Activated CD8-positive, alpha-beta memory T cell treated with anti-CD3 and anti-CD28 coated beads, Interleukin-2, amount 50 U/mL, for 1 hour (primary cell): ENCODE data around the gene JPT2.
"Not testable (repeated sequence)": the region's sequence is repeated elsewhere in the genome, so short reads cannot be mapped to it uniquely, and the experiment has no call there.

Source experiments
- DNase-seq: peaks from one replicate; pipeline ENCODE4 v3.0.0-alpha.2; 2020; ENCODE audit errors: extremely low read depth

JPT2 gene

DNA sequence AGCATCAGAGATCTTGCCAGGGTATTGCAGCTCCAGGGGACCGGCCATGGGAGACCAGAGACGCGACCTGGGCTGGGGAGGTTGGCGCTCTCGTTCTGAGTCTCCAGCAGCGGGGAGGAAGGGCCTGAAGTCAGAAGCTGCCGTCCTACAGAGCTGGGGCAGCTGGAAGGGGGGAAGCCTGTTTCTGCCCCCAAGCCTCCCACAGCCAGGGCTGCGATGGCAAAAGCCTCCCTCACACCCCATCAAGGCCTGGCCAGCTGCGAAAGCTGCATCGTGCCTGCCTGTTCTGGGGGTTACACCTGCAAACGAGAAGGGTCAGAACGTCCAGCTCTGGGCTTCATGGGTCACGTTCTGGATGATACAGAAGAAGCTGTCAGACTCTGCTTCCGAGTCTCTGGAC lies 54.0 kb downstream of the JPT2 start:
- no peak for DNase-seq

DNA sequence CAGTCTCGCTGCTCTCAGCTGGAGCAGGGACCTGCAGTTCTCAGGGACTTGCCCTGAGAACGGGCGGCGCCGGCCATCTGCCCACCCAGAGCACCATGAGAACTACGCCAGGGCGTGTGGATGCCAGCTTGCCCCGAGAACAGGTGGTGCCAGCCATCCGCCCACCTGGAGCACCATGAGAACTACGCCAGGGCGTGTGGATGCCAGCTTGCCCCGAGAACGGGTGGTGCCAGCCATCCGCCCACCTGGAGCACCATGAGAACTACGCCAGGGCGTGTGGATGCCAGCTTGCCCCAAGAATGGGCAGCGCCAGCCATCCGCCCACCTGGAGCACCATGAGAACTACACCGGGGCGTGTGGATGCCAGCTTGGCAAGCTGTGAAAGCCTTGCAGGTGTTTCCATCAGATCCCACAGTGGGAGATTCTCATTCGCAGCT lies 54.5 kb downstream of the JPT2 start:
- DNase-seq = not testable (repeated sequence)

DNA sequence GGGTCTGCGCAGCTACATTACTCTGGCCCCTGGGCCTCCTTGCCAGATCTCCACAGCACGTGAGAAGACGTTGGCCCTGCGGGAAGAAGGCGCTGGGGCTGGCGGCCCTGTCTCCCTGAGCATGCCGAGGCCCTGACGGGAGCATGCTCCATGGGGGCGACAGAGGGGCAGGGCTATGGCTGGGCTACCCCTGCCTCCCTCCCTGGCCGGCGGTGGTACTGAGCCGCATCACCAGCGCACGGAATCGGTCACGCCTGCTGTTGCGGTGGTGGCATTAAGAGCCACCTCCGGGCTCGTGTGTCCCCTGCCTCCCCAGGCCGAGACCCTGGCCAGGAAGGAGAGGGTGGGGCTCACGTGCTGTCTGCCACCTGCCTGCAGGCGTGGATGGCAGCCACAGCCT lies 56.0 kb downstream of the JPT2 start:
- no peak for DNase-seq

DNA sequence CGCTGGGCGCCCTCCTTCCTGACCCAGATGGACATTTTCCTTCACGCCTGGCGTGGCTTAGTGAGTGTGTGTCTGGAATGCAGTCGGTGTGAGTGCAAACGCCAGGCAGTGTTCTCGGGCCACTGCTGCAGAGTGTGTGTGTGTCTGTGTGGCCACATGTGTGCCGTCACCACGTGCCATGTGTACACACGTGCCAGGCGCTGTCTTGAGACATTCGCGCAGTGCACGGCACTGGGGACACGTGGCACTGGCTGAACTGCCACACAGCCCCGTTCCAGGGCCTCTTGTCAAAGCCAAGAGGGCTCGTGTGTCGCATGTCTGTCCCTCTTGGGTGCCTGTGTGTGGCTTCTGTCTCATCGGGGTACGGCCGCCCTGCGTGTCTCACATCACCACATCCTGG lies 56.7 kb downstream of the JPT2 start:
- no peak for DNase-seq

DNA sequence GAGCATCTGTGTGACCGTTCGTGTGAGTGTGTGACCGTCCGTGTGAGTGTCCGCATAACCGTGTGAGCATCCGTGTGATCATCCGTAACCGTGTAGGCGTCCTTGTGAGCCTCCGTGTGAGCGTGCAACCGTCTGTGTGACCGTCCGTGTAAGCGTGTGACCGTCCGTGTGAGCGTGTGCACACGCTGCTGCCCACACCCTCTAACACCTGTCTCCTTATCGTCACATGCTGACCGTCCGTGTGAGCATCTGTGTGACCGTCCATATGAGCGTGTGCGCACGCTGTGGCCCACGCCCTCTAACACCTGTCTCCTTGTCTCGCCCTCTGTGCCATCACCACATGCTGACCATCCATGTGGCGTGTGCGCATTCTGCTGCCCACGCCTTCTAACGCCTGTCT lies 62.2 kb downstream of the JPT2 start:
- DNase-seq = no peak

DNA sequence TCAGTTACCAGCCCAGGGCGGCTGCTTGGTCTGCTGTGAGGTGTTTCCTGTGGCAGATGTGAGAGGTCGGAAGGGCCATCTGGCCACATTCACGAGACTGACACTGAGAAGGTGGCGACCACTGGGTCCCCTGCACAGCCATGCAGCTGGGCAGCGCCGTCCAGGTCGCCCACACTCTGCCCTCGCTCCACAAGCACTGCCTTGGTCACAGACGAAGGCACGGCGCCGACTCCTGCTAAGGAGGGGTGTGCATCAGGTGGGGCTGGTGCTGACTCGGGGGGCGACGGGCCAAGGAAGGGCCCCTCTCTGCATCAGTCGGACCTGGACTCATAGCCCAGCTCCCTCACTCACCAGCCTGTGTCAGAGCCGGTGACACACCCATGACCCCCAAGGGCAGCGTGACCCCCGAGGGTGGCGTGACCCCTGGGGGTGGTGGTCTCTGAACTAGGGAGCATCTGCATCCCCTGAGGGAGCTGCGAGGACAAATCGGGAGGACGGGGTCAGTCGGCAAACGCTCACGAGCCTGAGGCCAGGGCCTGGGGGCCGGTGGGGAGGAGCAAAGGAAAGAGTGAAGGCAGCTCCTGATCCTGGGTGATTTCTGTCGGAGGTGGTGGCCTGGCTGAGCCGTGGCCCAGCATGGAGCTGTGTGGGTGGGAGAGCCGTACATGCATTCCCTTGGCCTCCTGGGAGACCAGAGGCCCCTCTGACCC lies 62.9 kb downstream of the JPT2 start:
- DNase-seq = no peak

DNA sequence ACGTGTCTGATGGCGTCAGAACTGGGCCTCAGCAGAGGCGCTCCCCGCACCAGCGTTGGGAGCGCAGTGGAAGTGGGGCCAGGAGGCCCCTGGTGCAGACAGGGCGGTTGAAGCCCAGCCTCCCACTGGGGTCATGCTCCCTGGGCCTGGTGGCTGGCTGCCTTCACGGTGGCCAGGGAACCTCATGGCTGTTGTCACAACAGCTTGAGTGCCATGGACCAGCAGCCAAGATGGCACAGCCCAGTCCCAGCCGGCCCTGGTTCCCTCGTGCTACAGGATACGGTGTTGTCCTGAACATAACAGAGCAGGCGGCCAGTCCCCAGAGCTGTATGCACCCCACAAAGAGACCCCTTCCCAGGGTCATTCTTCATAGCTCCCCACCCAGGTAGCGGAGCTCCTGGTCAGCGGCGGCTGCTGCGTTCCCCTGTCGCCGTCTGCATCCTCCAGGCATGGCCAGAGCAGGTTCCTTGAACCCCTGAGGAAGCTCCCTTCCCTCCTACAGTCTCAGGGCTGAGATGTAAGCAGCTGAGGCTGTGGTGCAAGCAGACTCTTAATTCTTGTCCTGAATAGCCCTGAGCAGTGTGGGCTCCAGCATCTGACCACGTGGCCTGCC lies 63.6 kb downstream of the JPT2 start:
- no peak for DNase-seq

DNA sequence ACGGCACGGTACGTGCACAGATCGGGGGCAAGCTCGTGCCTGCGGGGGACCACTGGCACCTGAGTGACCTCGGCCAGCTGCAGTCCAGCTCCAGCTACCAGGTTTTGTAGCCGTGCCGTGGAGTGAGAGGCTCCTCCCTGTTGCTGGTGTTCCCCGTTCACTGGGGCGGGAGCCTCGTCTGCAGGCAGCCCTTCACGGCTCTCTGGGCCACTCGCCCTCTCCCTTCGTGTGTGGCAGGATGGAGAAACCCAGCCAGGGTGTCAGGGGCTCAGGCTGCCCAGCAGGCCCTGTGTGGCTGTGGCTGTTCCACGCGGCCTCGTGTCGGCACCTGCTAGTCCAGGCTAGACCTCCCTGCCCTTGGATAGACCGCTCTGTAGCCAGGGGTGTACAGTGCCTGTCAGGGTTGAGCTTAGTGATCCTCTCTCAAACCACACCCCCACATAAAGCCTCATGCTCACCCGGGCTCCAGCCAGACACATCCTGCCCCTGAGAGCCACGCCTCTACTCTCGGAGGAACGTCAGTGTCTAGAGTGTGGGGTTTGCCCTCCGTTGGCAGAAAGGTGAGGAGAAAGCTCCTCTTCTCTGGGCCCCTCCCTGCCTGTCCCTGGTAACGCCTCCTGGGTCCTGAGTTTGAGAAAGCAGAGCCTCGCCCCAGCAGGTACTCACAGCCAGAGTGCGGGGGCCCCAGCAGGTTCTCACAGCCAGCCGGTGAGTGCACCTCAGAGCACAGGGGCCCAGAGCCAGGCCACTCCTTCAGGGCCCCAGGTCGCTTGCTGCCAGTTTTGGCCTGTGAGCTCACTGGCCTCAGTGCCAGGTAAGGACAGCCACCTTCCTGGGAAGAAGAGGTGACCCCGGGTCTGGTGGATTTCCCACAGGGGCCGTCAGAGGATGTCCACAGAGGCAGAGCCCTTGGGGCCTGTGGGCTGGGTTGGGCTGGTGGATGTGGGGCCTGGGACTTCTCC lies 65.6 kb downstream of the JPT2 start:
- DNase-seq = no peak

DNA sequence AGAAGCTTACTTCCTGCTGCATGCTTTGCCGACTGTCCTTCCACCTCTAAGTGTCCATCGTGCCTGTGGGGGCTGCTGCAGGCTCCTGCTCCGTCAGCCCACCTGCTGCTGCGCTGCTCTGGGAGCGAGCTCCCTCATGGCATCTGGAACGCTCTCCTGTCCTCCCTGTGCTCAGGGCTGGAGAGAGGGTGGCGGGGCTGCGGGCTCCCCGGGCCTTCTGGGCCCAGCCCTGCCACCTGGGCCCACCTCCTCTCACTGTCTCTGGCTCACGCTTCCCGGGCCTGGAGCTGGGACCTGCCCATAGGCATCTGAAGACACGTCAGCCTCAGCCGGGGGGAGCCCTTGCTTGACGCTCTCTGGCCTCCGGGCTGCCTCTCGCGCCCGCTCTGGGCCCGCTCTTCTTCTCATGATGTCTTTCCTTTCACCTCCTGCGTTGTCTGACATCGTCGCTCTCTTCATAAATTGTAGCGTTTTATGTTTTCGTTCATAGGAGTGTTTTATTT lies 66.3 kb downstream of the JPT2 start:
- DNase-seq = no peak

DNA sequence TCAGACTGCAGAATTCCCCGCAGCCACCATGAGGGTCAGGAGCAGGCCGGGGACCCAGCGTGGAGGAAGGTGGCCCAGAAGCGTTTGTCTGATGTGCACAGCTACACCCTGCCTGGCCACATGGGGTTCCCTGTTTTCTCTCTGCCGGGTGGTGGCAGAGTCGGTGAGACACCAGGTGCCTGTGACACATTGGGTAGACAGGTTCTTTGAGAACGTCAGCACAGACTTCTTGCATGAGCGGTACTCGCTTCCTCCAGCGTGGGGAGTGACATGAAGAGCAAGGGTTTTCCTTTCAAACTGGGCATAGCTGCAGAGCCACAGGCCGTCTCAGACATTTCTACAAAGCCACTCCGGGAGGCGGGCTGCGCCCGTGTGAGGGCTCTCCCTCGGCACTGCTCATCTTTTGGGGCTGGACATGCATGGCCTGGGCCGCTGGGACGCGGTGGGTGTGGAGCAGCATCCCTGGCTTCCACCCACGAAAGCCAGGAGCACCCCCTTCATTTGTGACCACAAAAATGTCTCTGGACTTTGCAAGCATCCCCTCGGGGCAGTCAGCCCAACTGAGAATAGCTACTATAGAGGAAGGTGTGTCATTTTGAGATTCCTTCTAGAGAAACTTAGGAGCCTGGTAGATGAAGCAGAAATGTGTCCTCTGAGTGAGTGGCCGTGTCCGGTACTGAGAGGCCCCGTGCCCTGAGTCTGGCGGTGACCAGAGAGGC lies 67.3 kb downstream of the JPT2 start:
- no peak for DNase-seq

DNA sequence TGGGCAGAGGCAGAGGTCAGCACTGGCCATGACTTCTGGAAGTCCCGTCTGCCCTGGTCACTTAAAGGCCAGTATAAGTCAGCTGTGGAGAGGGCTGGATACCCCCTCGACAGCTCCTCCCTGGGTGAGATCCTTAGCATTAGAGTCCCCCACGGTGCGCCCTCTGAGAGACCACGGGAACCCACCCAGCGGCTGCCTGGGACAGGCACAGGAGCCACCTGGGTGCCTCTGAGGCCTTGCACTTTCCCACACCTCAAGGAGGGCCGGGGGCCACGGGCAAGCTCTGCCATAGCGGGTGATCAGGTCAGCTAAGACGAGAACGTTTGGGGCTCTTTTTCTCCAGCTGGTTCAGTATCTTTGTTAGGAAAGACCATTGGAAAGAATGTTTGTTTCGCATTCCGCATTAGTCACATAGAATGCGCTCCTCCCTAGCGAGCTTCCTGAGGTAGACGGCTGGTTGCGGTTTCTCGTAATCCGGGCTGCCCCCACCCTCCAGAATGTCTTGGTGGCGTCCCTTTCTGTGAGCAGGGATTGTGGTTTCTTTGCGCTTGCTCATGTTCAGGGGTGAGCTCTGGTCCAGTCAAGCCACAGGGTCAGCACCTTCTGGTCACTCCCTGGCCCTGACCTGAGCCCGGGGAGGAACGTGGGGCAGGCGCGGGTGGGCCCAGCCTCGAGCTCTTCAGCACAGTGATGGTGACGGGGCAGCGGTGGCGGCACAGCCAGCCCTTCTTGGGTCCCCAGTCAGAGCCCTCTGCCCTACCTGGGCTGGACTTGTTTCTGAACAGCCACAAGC lies 68.0 kb downstream of the JPT2 start:
- no peak for DNase-seq

DNA sequence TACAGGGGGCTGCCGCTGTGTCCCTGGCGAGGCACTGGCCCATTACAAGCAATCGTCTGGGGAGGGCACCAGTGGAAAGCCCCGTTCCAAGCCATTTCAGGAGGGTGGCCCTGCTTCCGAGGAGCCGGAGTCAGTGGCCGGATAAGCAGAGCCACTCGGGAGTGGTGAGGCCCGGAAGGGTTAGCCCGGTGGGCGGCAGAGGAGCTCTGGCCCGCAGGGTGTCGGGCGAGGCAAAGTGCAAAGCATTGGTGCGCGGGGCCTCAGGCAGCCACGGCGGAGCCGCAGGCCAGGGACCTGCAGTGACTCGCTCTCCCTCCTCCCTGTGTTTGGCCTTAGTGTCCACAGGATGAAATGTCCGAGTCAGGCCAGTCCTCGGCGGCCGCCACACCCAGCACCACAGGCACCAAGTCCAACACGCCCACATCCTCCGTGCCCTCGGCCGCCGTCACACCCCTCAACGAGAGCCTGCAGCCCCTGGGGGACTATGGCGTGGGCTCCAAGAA lies 68.7 kb downstream of the JPT2 start:
- no peak for DNase-seq

DNA sequence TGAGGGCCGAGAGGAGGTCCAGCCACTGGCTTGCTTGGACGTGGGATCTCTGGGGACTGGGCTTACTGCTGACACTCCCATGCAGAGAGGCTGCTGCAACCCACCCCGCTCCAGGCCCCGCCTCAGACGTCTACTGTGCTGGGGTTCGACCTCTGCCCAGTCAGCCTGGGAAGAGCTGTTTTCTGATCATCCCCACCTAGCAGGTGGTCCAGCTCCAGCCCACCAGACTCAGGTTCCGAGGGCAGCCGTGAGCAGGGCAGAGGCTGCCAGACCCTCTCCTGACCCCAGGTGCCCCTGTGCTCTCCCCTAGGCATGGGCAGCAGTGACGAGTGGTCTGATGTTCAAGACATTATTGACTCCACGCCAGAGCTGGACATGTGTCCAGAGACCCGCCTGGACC lies 69.9 kb downstream of the JPT2 start:
- DNase-seq = no peak

DNA sequence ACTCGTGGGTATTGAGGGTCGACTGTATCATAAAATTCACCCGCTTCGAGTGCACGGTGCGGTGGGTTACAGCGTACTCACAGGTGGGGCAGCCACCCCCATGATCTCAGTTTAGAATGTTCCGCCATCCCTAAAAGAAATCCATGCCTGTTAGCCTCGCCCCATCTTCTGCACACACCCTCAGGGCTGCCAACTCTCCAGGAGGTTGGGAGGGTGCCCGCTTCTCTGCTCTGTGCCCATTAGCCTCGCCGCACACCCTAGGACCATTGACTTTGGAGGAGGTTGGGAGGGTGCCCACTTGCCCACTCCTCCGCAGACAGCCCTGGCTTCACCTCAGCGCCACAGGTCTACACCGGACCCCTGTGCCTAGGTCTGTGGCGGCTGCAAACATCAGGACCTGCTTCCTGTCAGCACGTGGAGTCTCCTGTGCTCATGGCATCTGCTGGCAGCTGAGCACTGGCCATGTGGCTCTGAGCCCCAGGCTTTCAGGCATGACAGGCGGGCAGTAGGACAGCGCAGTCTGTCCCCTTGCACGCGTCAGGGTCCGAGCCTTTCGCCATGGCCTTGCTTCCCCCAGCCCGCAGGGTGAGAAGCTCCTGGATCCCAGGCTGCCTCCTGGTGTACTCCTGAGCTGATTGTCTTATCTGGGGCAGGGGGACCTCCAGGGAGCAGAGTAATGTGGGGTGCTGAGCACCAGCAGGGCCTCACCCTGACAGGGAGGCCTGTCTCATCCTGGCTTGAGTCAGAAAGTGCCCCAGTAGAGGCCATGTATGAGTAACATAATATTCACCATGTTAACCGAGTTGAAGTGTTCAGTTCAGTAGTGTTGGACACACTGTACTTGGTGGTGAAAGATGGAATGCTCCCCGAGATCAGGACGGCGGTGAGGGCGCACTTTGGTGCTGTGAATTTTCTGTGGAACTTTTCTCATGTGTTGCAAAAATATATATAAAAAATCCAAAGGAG lies 71.4 kb downstream of the JPT2 start:
- DNase-seq = no peak
